22Rv1 (cell line): Measurements from ENCODE around the gene LAMA2.

Source experiments
- H3K27ac ChIP-seq: fragments of 450-650 bp; 2 replicates; pipeline ENCODE4 v1.5.1; 2017
- ZFX ChIP-seq: fragments of 450-650 bp; IDR thresholded peaks from 2 replicates; pipeline ENCODE4 v1.6.1; 2017; ENCODE audit warnings: antibody characterized with exemption, borderline replicate concordance
- TF ChIP-seq, protein P1 (sequence below): fragments of 450-650 bp; IDR thresholded peaks from 2 replicates; pipeline ENCODE4 v1.5.1; 2017; ENCODE audit warnings: mild to moderate bottlenecking

Gene LAMA2

DNA sequence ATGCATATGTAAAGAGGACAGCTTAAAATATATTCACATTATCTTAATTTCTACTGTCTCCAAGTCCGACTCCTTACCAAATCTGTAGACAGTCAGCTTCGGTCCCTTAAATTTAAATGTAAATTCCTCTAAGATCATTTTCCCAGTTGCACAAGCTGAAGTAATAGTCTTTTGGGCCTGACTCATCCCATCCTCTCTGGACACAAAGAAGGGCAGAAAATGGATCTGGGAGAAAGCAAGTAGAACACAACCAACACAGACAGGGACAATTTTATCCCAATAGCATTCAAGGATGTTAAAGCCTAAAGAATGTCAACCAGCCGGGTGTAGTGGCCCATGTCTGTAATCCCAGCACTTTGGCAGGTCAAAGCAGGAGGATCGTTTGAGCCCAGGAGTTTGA, 598.8 kb downstream of the LAMA2 start:
- no peak for TF ChIP-seq ZFX
- TF ChIP-seq, protein P1, sequence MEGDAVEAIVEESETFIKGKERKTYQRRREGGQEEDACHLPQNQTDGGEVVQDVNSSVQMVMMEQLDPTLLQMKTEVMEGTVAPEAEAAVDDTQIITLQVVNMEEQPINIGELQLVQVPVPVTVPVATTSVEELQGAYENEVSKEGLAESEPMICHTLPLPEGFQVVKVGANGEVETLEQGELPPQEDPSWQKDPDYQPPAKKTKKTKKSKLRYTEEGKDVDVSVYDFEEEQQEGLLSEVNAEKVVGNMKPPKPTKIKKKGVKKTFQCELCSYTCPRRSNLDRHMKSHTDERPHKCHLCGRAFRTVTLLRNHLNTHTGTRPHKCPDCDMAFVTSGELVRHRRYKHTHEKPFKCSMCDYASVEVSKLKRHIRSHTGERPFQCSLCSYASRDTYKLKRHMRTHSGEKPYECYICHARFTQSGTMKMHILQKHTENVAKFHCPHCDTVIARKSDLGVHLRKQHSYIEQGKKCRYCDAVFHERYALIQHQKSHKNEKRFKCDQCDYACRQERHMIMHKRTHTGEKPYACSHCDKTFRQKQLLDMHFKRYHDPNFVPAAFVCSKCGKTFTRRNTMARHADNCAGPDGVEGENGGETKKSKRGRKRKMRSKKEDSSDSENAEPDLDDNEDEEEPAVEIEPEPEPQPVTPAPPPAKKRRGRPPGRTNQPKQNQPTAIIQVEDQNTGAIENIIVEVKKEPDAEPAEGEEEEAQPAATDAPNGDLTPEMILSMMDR, result no peak
- H3K27ac ChIP-seq, result no peak overlapping the region

DNA sequence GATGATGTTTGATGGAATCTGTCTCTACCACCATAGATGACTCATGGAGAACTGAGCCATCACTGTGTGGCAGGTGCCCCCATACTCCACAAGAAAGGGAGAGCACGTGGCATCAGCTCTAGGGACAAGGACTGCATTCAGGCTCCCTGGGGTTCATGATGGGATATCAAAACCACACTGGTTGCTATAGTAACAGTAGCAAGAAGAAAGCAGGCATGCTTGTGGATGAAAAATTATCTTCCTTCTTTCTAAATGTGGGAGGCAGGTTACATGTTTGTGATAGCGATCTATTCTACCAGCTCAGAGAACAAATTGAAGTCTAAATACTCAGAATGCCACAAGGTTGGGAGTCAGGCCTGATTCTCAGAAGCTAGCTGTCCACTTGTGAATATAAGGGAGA, 602.8 kb downstream of the LAMA2 start:
- TF ChIP-seq, protein P1, result no peak
- no peak for TF ChIP-seq ZFX
- no peak overlapping the region for H3K27ac ChIP-seq

DNA sequence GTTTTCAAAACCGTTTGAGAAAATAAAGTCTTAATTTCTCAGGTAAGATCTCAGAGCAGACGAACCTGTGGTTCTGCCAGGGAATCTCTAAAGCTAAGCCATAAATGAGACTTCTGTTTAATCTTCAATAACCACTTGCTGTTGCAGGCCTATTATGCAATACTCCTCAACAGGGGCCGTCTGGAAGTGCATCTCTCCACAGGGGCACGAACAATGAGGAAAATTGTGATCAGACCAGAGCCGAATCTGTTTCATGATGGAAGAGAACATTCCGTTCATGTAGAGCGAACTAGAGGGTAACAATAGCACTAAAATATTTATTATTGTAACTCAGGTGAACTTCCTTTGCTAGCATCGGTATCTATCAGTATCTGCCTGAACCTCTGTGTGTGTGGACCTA, 603.4 kb downstream of the LAMA2 start:
- no peak overlapping the region for H3K27ac ChIP-seq
- TF ChIP-seq, protein P1, result no peak
- TF ChIP-seq ZFX, result no peak

DNA sequence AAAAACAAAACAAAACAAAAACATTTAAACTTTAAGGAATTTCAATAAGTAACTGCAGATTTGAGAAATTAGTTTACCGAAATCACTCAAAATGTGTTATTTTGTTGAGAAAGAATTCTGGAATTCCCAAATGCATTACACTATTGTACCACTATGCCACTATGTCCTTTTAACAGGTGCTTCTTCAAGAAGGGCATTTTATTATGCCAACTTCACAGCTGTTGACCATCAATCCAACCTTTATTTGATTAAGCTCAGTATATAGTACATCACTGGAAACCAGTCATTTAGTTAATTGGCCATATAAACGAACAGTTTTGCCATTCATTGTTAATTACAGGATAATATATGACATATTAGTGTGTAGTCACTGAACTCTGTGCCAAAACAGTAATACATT, 605.4 kb downstream of the LAMA2 start:
- H3K27ac ChIP-seq, result no peak overlapping the region
- TF ChIP-seq, protein P1, result no peak
- no peak for TF ChIP-seq ZFX

DNA sequence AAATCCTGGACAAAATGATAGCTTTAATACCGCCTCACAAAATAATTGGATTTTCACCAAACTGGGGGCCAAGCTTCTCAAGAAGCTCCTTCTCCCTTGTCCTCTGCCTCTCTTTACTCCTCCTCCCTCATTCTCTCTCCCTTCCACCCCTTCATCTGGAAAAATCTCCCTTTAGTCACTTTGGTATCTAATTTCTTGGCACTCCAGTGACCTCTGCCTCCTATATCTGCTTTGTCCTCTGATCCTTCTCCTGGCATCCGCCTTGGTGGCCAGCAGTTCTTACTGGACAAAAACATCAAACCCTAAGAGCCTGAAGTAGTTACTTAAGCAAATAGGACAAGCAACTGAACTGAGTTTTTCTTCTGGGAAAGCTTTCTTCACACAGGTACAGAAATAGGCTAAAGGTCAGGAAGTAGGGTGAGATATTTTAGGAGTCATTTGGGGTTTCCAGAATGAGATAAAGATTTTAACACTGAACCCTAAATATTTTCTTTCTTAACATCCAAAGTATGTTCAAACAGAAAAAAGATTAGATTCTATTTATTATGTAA, 606.4 kb downstream of the LAMA2 start:
- TF ChIP-seq, protein P1, result no peak
- no peak for TF ChIP-seq ZFX

DNA sequence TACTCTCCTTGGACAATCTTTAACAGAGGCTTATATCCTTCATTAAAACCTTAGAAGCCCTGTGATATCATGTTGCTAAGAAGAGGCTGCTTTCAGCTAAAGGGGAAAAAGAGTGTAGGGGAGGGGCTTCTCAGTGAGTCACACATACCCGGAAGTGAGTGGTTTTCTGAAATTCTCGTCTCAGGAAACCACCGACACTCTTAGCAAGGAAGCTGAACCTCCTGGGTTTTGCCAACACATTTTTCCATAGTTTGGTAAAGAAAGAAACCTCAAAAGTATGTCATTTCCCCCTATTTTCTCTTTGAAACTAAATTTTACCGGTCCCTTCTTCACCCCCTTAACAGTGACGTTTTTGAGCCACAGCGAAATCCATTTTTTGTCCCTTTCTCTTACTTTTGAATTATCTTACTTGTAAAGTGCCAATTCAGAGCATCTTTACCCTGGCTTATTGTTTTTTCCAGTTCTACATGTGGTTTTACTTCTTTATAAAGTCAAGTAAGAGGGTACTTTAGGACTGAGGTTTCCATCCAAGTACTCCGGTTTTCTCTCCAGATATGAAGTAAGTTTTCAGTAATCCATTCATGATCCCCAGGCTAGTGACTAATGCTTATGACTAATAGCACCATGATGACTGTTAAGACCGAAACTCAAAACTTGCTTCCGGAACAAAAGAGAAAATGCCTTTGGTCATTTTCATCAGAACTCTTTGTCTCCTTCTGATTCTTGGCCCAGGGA, 607.8 kb downstream of the LAMA2 start:
- no peak overlapping the region for H3K27ac ChIP-seq
- TF ChIP-seq, protein P1, result no peak
- TF ChIP-seq ZFX, result no peak

More for the DNA sequence above, 606.4 kb downstream of the LAMA2 start:
- H3K27ac ChIP-seq, result no peak overlapping the region

DNA sequence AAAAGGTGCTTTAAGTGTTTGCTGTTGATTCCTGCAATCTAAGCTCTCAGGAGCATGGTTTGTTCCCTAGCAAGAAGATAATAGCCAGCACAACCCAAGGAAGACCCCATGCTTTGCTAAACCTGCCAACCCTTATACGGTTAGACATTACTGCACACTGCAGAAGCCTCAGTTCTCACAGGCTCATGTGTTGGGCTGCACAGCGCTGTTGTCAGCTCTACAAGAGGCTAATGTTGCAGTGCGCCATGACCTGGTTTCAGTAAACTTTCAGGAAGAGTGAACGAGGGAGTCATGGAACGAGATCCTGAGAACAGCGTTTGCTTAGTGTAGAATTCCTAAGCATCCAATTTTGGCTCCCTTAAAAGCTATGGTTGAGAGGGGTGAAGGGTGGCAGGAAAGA, 608.5 kb downstream of the LAMA2 start:
- no peak overlapping the region for H3K27ac ChIP-seq

More for the DNA sequence above, 608.5 kb downstream of the LAMA2 start:
- TF ChIP-seq, protein P1, result no peak
- no peak for TF ChIP-seq ZFX
